Hepatocyte (in vitro differentiated cells): ENCODE data around the gene CFAP65. TPM values are rescaled to one million over a fixed set of nuclear protein-coding genes. Genes with fewer than 3 reads are reported as not detected.

Experiments
- DNase-seq: peaks from one replicate; pipeline ENCODE4 v3.0.0-alpha.2; 2016; ENCODE audit warnings: low spot score
- H2AFZ ChIP-seq: fragments of 200-600 bp; sonication (generic); 2 replicates; pipeline ENCODE4 v1.6.0; 2016; ENCODE audit warnings: antibody characterized with exemption, mild to moderate bottlenecking
- H3K27ac ChIP-seq: fragments of 200-600 bp; sonication (generic); 2 replicates; pipeline ENCODE4 v1.5.1; 2016; ENCODE audit warnings: mild to moderate bottlenecking
- H3K27me3 ChIP-seq: fragments of 200-600 bp; sonication (generic); 2 replicates; pipeline ENCODE4 v1.6.1; 2016
- H3K36me3 ChIP-seq: fragments of 200-600 bp; sonication (generic); replicated peaks from 2 replicates; pipeline ENCODE4 v1.5.1; 2016; ENCODE audit warnings: low read depth; ENCODE audit not compliant: insufficient read depth
- H3K4me1 ChIP-seq: fragments of 200-600 bp; sonication (generic); 2 replicates; pipeline ENCODE4 v1.5.1; 2016; ENCODE audit warnings: mild to moderate bottlenecking, moderate library complexity; ENCODE audit not compliant: insufficient read depth
- H3K4me2 ChIP-seq: fragments of 200-600 bp; sonication (generic); 2 replicates; pipeline ENCODE4 v1.6.0; 2016
- H3K4me3 ChIP-seq: fragments of 200-600 bp; sonication (generic); 2 replicates; pipeline ENCODE4 v1.5.1; 2016; ENCODE audit warnings: mild to moderate bottlenecking
- H3K79me2 ChIP-seq: fragments of 200-600 bp; sonication (generic); 2 replicates; pipeline ENCODE4 v1.6.0; 2017; ENCODE audit warnings: mild to moderate bottlenecking
- H3K9me2 ChIP-seq: fragments of 200-600 bp; sonication (generic); replicated peaks from 2 replicates; pipeline ENCODE4 v1.6.0; 2017; ENCODE audit warnings: mild to moderate bottlenecking; ENCODE audit not compliant: insufficient read depth
- H3K9me3 ChIP-seq: fragments of 200-600 bp; sonication (generic); 2 replicates; pipeline ENCODE4 v1.5.1; 2016; ENCODE audit warnings: low read depth, mild to moderate bottlenecking
- H4K20me1 ChIP-seq: fragments of 200-600 bp; sonication (generic); 2 replicates; pipeline ENCODE4 v1.6.0; 2016; ENCODE audit warnings: mild to moderate bottlenecking; ENCODE audit not compliant: insufficient read depth, poor library complexity, severe bottlenecking
- EZH2 ChIP-seq: fragments of 200-600 bp; sonication (generic); IDR thresholded peaks from 2 replicates; pipeline ENCODE4 v1.6.1; 2016; ENCODE audit warnings: antibody characterized with exemption, mild to moderate bottlenecking, borderline replicate concordance
- EZH2phosphoT487 ChIP-seq: fragments of 200-600 bp; sonication (generic); IDR thresholded peaks from one replicate; pipeline ENCODE4 v1.6.1; 2018; ENCODE audit warnings: antibody characterized with exemption, mild to moderate bottlenecking, low read depth, moderate library complexity; ENCODE audit not compliant: unreplicated experiment, severe bottlenecking
- WGBS: methylation state at CpG from one replicate; pipeline ENCODE4 v1.1.6; 2016; ENCODE audit warnings: low lambda C conversion rate; ENCODE audit errors: missing lambda C conversion rate; 5-methylcytosine and 5-hydroxymethylcytosine counted together
- polyA plus RNA-seq: library from polyadenylated mRNA; unstranded; fragments of >200 nt; fragmentation: Nextera tagmentation; extraction: Ambion mirVana; gene quantifications from 2 replicates; pipeline ENCODE4 v1.2.1, GENCODE V29; 2016
- total RNA-seq: library from RNA; depleted of rRNA; stranded (reverse); fragments of >200 nt; gene quantifications from 2 replicates; pipeline ENCODE4 v1.2.3, GENCODE V29; 2014
- TF ChIP-seq, protein P1 (sequence below): fragments of 200-600 bp; sonication (generic); IDR thresholded peaks from 2 replicates; pipeline ENCODE4 v1.5.1; 2016; ENCODE audit warnings: antibody characterized with exemption, mild to moderate bottlenecking; ENCODE audit not compliant: poor library complexity

Gene CFAP65
- total and polyA plus RNA-seq, 2 experiments from 2014 or later = 0.03 to 0.05 TPM

DNA sequence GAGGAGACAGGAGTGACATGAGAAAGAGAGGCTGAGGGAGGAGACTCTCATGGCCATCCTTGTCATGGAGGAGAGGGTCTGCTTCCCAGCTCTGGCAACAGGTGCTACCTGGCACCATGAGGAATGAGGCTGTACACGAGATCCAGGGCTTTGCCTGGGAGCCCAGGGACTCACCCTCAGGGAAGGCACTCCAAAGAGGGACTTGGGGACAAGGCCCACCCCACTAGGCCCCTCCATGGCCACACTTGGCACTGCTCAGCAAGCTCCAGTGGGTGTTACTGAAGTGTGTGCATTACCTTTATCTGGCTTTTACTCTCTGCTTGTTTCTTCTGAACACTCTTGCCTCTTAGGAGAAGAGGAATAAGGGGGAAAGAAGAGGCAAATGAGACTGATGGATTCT, 2.7 kb downstream of the CFAP65 start:
- TF ChIP-seq, protein P1, sequence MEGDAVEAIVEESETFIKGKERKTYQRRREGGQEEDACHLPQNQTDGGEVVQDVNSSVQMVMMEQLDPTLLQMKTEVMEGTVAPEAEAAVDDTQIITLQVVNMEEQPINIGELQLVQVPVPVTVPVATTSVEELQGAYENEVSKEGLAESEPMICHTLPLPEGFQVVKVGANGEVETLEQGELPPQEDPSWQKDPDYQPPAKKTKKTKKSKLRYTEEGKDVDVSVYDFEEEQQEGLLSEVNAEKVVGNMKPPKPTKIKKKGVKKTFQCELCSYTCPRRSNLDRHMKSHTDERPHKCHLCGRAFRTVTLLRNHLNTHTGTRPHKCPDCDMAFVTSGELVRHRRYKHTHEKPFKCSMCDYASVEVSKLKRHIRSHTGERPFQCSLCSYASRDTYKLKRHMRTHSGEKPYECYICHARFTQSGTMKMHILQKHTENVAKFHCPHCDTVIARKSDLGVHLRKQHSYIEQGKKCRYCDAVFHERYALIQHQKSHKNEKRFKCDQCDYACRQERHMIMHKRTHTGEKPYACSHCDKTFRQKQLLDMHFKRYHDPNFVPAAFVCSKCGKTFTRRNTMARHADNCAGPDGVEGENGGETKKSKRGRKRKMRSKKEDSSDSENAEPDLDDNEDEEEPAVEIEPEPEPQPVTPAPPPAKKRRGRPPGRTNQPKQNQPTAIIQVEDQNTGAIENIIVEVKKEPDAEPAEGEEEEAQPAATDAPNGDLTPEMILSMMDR = no peak
- TF ChIP-seq EZH2phosphoT487 (no peak), EZH2 (no peak)
- Histone ChIP-seq H3K27ac (peak overlapping the region; percentile 7), H3K4me1 (peaks cover 10% of the 10 kb centered on the region), H2AFZ (no peak overlapping the region), H3K9me2 (no peaks in the 10 kb centered on the region), H3K9me3 (no peaks in the 10 kb centered on the region), H3K79me2 (no peaks in the 10 kb centered on the region), H3K4me2 (no peak overlapping the region), H4K20me1 (no peaks in the 10 kb centered on the region), H3K27me3 (peaks cover 33% of the 10 kb centered on the region), H3K4me3 (no peak overlapping the region), H3K36me3 (no peaks in the 10 kb centered on the region)
- DNase-seq = no peak
- WGBS = 47% methylated on average over 1 of the region's 1 CpG

DNA sequence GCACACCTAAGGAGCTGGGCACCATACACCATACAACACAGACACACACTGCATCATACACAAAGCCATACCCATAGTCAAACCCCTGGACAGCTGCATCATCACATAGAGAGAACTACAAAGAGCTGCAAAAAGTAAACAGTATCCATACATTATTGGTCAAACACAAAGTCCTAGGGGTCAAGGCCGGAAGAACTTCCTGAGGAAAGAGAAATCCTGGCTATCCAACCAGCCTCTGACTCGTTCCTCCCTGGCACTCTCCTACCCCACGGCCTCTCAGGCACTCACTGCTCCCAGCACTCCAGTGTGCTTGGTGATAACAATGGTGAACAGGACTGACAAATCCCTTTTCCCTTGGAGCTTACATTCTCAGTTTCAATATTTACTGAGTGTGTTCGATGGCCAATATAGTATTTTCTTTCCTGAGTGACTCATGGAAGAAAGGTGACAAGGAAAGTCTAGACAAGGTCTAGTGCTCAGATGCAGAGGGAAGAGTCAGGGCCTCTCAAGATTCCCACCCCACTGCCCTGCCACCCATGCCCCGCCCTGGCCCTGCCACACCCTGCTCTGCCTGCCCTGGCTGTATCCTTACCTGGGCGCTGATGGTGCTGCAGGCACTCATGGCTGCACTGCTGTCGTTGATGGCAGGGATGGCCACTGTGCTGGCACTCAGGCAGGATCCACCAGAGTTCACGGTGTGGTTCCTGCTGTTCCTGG, 3.4 kb downstream of the CFAP65 start:
- Histone ChIP-seq H3K27ac (peak overlapping the region; percentile 31), H4K20me1 (no peaks in the 10 kb centered on the region), H2AFZ (no peak overlapping the region), H3K9me3 (no peaks in the 10 kb centered on the region), H3K27me3 (peaks cover 36% of the 10 kb centered on the region), H3K79me2 (no peaks in the 10 kb centered on the region), H3K4me2 (no peak overlapping the region), H3K4me3 (no peak overlapping the region), H3K4me1 (peaks cover 5% of the 10 kb centered on the region), H3K36me3 (no peaks in the 10 kb centered on the region), H3K9me2 (no peaks in the 10 kb centered on the region)
- WGBS = 52% methylated on average over 8 of the region's 8 CpGs
- TF ChIP-seq, protein P1 = no peak
- TF ChIP-seq EZH2 = no peak
- no peak for TF ChIP-seq EZH2phosphoT487
- peak; percentile 49 for DNase-seq

DNA sequence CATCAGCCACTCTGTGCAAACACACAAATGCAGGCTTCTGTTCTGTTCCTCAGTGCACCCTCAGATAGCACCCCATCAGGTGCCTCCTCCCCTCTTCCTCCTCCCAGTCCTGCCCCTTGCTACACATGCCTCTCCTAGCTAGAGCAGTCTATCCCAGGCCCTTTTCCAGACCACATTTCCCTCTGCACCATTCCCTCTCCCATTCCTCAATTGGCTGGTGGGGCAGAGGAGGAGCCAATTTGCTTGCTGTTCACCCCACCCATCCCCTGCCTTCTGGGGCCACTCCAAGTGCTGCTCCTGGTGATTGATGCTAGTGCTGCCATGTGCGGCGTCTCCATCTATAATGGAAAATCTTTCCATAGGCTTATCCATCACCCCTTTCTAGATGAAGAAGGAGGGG, 5.4 kb downstream of the CFAP65 start:
- Histone ChIP-seq H3K9me3 (no peaks in the 10 kb centered on the region), H3K4me3 (no peak overlapping the region), H3K27ac (no peak overlapping the region), H3K36me3 (no peaks in the 10 kb centered on the region), H4K20me1 (no peaks in the 10 kb centered on the region), H3K27me3 (peaks cover 23% of the 10 kb centered on the region), H3K4me1 (peaks cover 5% of the 10 kb centered on the region), H3K4me2 (no peak overlapping the region), H3K79me2 (no peaks in the 10 kb centered on the region), H2AFZ (no peak overlapping the region), H3K9me2 (no peaks in the 10 kb centered on the region)
- TF ChIP-seq EZH2 (no peak), EZH2phosphoT487 (no peak)
- TF ChIP-seq, protein P1 = no peak
- DNase-seq = no peak
- WGBS = 92% methylated on average over 2 of the region's 2 CpGs
